Right lobe of liver (tissue), 6 donors: ENCODE results near the gene ZC3H6. TPM values are rescaled to one million over a fixed set of nuclear protein-coding genes. Genes with fewer than 3 reads are reported as not detected.

Source experiments
- ATAC-seq, 4 donors: fragments of 200-7000 bp; cut with Tn5 transposase; one replicate each; pipeline ENCODE4 v1.9.1; 2020; ENCODE audit warnings: mild to moderate bottlenecking in 4 of 4, moderate library complexity in 4 of 4
- DNase-seq, 3 donors: peaks; one replicate each; pipeline ENCODE4 v3.0.0-alpha.2; 2020
- H3K27ac ChIP-seq, 3 donors: fragments of 200-600 bp; one replicate each; pipeline ENCODE4 v1.8.0; 2022
- H3K27me3 ChIP-seq, 2 donors: fragments of 200-600 bp; one replicate each; pipeline ENCODE4 v1.8.0; 2022
- H3K36me3 ChIP-seq, 4 donors: fragments of 200-600 bp; sonication (generic) in 1 of 4; one replicate each; pipeline versions ENCODE4 v1.5.1 to v1.8.0; 2017 to 2022; ENCODE audit warnings: control low read depth in 1 of 4
- H3K4me1 ChIP-seq, 4 donors: fragments of 200-600 bp; sonication (generic) in 1 of 4; one replicate each; pipeline versions ENCODE4 v1.5.1 to v1.8.0; 2017 to 2022; ENCODE audit warnings: control low read depth in 1 of 4
- H3K4me3 ChIP-seq, 3 donors: fragments of 200-600 bp; one replicate each; pipeline ENCODE4 v1.8.0; 2022
- H3K9me3 ChIP-seq, 4 donors: fragments of 200-600 bp; sonication (generic) in 1 of 4; one replicate each; pipeline versions ENCODE4 v1.5.1 to v1.8.0; 2017 to 2022; ENCODE audit warnings: control low read depth in 1 of 4
- POLR2A ChIP-seq: fragments of 450-650 bp; IDR thresholded peaks from one replicate; pipeline ENCODE4 v1.6.1; 2017; ENCODE audit warnings: antibody characterized with exemption, mild to moderate bottlenecking
- WGBS: methylation state at CpG from one replicate; pipeline ENCODE4 v1.1.6; 2018; ENCODE audit warnings: low coverage, low lambda C conversion rate; ENCODE audit not compliant: insufficient coverage; ENCODE audit errors: missing lambda C conversion rate; 5-methylcytosine and 5-hydroxymethylcytosine counted together
- intact Hi-C, 2 donors: fragments of 100-400 bp; cut with DNase I; formaldehyde crosslinking; loops; one replicate each; pipeline versions ENCODE4 v1.11.2 to v1.14.1; 2022
- total RNA-seq, 6 experiments: library from RNA; depleted of rRNA in 2 of 6; stranded (reverse); fragments of >200 nt in 2 of 6; fragmentation: NEBNext Ultra II Directional in 3 of 6; extraction: Animal tissue kit (Norgen Biotek cat#: 25700) in 3 of 6; gene quantifications; one replicate each; pipeline versions ENCODE4 v1.1.0 to v1.2.4, GENCODE V29; 2016 to 2023
- TF ChIP-seq, protein P1 (sequence below), 4 donors: fragments of 200-600 bp in 3 of 4; fragments of 450-650 bp in 1 of 4; IDR thresholded peaks; one replicate each; pipeline versions ENCODE4 v1.5.1 to v1.8.0; 2016 to 2022; ENCODE audit warnings: antibody characterized with exemption in 4 of 4, mild to moderate bottlenecking in 2 of 4
- donor health status: DM: no; HTN: yes; CAD: no.
- donor health status: DM: no; HTN: no; CAD: no.
- donor health status: DM: no; HTN: no; CAD: no.
- donor health status: DM: no; HTN: yes; CAD: no.
- donor health status: DM: no; HTN: yes; CAD: no.

ZC3H6 gene
- total RNA-seq, 6 experiments from 2014 or later: 1.2 to 4.3 (median 2.5) TPM

DNA sequence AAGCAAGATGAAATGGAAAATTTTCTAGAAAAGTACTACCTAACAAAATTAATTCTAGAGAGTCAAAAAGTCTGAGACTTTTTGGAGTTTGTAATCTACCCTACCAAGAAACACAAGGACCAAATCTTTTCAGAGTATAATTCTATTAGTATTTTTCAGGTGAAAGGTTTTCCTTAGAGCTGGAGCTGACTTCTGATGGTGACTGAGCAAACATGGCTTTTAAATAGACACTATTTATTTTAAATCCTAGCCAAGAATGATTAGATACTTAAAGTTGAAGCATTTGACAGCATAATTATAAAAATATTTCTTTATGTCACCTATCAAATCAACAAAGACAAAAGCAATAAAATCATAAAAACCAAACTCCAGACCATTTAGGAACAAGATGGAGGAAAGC is 26.6 kb downstream of the ZC3H6 start:
- DNase-seq: no peak
- Histone ChIP-seq H3K27ac (no peak overlapping the region), H3K36me3 (no peaks in the 10 kb centered on the region), H3K9me3 (no peaks in the 10 kb centered on the region), H3K4me1 (no peaks in the 10 kb centered on the region), H3K27me3 (no peaks in the 10 kb centered on the region), H3K4me3 (no peak overlapping the region)
- intact Hi-C loops: no loop called here
- TF ChIP-seq POLR2A: no peak
- TF ChIP-seq, protein P1, sequence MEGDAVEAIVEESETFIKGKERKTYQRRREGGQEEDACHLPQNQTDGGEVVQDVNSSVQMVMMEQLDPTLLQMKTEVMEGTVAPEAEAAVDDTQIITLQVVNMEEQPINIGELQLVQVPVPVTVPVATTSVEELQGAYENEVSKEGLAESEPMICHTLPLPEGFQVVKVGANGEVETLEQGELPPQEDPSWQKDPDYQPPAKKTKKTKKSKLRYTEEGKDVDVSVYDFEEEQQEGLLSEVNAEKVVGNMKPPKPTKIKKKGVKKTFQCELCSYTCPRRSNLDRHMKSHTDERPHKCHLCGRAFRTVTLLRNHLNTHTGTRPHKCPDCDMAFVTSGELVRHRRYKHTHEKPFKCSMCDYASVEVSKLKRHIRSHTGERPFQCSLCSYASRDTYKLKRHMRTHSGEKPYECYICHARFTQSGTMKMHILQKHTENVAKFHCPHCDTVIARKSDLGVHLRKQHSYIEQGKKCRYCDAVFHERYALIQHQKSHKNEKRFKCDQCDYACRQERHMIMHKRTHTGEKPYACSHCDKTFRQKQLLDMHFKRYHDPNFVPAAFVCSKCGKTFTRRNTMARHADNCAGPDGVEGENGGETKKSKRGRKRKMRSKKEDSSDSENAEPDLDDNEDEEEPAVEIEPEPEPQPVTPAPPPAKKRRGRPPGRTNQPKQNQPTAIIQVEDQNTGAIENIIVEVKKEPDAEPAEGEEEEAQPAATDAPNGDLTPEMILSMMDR (IDR thresholded peaks at IDR 0.05): no peak
- no peak for ATAC-seq

DNA sequence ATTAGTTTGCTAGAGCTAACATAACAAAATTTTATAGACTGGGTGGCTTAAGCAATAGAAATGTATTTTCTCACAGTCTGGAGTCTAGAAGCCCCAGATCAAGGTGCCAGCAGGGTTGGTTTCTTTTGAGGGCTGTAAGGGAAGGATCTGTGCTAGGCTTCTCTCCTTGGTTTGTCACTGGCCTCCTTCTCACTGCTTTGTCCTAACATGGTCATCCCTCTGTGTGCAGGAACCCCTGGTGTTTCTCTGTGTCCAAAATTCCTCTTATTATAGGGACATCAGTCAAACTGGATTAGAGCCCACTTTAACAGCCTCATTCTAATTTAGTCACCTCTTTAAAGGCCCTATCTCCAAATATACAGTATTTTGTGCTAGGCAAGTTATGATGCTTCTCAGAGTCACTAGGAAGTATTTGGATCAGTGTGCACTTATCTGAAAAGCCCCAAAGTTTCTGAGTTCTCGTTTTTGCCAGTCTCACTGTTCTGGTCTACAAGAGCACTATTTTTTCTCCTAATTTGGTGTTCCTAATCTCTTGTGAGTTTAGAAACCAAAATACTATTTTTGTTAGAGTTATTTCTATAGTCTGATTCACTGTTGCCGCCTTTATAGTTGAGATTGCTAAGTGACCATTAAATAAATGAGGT is 29.0 kb downstream of the ZC3H6 start:
- 56% methylated on average over 2 of the region's 2 CpGs for WGBS
- no peaks in the 10 kb centered on the region for H3K4me1 ChIP-seq
- no peak overlapping the region for H3K27ac ChIP-seq
- H3K36me3 ChIP-seq: no peaks in the 10 kb centered on the region
- intact Hi-C loops: no loop called here
- TF ChIP-seq, protein P1 (IDR thresholded peaks at IDR 0.05): no peak
- no peak for TF ChIP-seq POLR2A
- DNase-seq (no peak), ATAC-seq (no peak)
- H3K27me3 ChIP-seq: no peaks in the 10 kb centered on the region
- no peaks in the 10 kb centered on the region for H3K9me3 ChIP-seq
- no peak overlapping the region for H3K4me3 ChIP-seq

DNA sequence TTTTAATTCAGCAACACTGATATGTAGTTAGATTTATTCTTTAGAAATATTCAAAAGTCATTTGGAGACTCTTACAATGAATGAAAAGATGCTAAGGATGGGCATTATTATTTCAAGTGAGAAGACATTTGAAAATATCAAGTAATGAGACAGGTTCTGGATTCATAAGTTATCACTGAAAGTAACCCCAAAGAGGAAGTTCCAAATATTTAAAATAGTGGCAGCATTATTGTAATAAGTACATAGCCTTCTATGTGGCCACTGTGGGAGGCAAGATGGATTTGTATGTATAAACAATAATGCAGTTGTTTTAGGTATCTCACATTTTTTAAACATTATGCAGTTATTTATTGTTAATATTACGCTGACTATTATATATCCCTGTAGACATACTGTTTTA is 29.7 kb downstream of the ZC3H6 start:
- Histone ChIP-seq H3K36me3 (no peaks in the 10 kb centered on the region), H3K4me3 (no peak overlapping the region), H3K27me3 (no peaks in the 10 kb centered on the region), H3K9me3 (no peaks in the 10 kb centered on the region), H3K4me1 (no peaks in the 10 kb centered on the region), H3K27ac (no peak overlapping the region)
- no peak for TF ChIP-seq POLR2A
- TF ChIP-seq, protein P1 (IDR thresholded peaks at IDR 0.05): no peak
- intact Hi-C loops: no loop called here
- 100% methylated on average over 1 of the region's 1 CpG for WGBS
- ATAC-seq: no peak
- DNase-seq: no peak

DNA sequence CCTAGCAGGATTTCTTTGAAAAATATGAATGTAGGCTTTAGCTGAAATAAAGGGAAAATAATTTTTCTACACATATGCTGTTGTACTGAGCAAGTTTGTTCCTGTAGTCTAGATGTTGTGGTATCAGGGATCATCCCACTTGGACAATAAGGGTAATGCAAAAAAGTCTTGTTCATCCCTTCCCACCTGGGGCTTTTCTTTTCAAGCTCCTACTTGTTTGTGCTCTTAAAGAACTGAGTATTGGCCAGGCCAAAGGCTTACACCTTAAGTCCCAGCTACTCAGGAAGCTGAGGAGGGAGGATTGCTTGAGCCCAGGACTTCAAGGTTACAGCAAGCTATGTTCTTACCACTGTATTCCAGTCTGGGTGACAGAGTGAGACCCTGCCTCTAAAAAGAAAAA is 35.5 kb downstream of the ZC3H6 start:
- Histone ChIP-seq H3K4me3 (no peak overlapping the region), H3K27me3 (no peaks in the 10 kb centered on the region), H3K4me1 (peaks cover 0 to 13% (median 3%) of the 10 kb centered on the region in 4 donors), H3K9me3 (no peaks in the 10 kb centered on the region), H3K36me3 (no peaks in the 10 kb centered on the region), H3K27ac (no peak overlapping the region)
- no peak for ATAC-seq
- no peak for DNase-seq
- TF ChIP-seq, protein P1 (IDR thresholded peaks at IDR 0.05): no peak
- TF ChIP-seq POLR2A: no peak
- intact Hi-C loops: no loop called here

DNA sequence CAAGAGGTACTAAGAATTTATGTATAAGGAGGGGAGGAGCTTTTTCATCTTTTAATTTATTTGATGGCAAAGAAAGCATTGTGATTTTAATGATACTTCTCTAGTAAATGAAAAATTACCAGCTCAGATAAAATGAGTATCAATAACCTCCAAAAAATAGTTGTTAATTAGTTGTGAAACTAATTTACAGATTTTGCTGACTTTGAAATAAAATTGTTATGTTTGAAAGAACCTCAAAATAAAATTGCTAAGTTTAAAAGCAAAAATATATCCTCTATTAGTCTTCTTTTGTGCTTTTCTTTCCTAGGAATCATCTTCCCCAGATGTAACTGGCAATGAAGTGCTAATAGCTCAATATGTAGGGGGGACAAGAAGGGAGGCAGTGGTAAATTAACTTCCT is 36.5 kb downstream of the ZC3H6 start:
- no peak overlapping the region for H3K4me3 ChIP-seq
- intact Hi-C loops: no loop called here
- no peaks in the 10 kb centered on the region for H3K36me3 ChIP-seq
- H3K9me3 ChIP-seq: no peaks in the 10 kb centered on the region
- no peak for ATAC-seq
- no peak overlapping the region for H3K27ac ChIP-seq
- H3K4me1 ChIP-seq: peaks cover 0 to 18% (median 3%) of the 10 kb centered on the region in 4 donors
- TF ChIP-seq, protein P1 (IDR thresholded peaks at IDR 0.05): no peak
- TF ChIP-seq POLR2A: no peak
- no peak for DNase-seq
- H3K27me3 ChIP-seq: no peaks in the 10 kb centered on the region
